Activated T-cell treated with anti-CD3 and anti-CD28 coated beads for 48 hours (primary cell): ENCODE measurements around the gene L2HGDH.
"Not testable (repeated sequence)": the region's sequence is repeated elsewhere in the genome, so short reads cannot be mapped to it uniquely, and the experiment has no call there.

Experiments used
- DNase-seq: peaks from one replicate; pipeline ENCODE4 v3.0.0-alpha.2; 2020; ENCODE audit warnings: low read depth

The L2HGDH gene

DNA sequence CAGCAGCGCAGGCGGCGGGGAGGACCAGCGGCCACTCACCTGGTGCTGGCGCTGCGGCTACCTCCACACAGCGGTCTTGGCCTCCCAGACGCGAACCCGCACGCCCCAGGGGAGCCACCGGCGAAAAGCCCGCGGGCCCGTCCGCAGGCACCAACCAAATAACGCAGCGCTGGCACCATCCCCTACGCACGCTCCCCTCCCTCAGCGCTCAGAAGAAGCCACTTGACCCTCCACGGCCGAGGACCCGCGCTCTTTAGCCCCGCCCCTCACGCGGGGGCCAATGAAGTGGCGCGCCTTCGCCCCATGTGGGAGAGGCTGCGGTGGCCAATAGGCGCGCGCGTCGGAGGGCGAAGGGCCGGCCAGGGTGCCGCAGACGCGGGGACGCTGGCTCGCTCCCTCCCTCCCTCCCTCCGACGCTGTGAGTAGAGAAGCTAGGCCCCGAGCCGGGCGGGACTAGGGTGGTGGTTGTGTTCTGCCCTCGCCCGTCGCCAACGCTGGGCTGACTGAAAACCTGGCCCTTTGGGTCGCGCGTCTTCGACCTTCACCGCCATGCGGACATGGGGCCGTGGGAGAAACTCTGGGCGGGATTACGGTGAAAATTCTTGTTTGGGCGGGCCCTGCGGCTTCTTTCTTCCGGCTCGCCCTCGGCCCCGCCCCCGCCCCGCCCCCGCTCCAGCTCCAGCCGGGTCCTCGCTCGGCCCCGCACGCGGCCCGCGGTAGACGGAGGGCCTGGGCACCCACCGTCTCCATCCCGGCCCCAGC lies at the start of gene L2HGDH, which contains the start of gene DMAC2L:
Gene L2HGDH (minus strand): TSS at position 258 of the 762 bp plus-strand sequence. CDS start 79 bp downstream, at position 179.
Gene DMAC2L (plus strand): TSS at position 353 of the 762 bp plus-strand sequence. CDS start 9,164 bp downstream, outside the sequence.
- DNase-seq = peak; percentile 89

DNA sequence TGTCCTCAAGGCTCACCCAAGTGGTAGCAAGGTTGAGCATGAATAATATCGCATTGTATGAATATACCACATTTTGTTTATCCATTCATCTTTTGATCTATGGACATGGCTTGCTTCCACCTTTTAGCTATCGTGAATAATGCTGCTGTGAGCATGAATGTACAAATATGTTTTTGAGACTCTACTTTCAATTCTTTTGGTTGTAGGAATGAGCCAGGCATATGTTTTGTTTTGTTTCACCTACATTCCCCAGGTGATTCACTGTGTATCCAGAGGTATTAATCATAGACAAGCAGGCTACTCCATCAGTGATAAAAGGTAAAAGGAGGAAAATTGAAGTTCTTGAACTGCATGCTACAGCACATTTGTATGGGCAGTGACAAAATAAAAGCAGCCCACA lies 48.8 kb upstream of the L2HGDH start:
- DNase-seq = no peak

- DNase-seq = no peak
These were observed 48.1 kb upstream of the L2HGDH start for GRCh38 chr14:50360093-50360492.

DNA sequence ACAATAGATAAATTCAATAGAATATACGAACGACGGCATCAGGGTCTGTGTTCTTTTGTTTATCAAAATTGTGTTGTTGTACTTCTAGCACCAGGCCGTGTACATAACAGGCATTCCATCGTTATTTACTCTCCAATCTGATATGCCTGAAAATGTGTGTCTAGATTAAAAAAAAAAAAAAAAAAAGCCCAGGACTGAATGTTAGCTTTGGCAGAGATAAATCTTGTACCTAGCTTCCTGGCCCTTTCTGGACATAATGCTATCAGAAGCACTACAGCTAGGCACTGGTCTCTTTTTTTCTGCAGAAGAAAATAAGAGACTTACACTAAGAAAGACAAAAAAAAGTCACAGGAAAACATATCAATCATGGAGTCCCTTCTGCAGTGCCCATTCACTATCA lies 47.6 kb upstream of the L2HGDH start:
- DNase-seq = no peak

DNA sequence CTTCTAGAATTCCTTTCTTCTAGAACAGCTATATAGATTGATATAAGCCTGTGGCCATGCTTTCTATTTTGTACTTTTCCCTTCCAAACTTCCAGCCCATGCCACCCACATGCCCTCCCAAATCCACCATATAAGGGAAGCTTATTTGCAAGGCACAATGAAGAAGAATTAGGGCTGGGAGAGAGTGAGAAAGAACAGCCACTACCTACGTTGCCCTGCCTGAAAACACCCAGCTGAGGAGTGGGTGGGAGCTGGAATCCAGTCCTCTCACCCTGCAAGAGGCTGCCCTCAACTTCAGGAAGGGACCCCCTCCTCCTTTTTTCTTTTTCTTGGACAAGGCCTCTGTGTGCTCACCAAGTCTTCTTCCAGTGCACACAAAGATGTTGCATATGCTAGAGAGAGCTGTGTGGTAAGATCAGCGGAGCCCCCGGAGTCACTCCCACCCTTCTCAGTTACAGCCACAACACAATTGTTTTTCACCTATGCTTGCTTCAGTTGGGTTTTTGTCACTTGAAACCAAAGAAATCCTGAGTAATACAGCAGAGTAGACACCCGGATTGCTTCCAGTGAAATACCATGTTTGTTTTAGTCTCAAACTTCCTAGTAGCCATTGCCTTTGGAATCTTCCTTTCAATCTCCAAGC lies 45.8 kb upstream of the L2HGDH start:
- no peak for DNase-seq

- DNase-seq = no peak
These were observed 45.1 kb upstream of the L2HGDH start for GRCh38 chr14:50357124-50357523.

GRCh38 chr14:50356283-50356682 lies 44.3 kb upstream of the L2HGDH start:
- not testable (repeated sequence) for DNase-seq

- DNase-seq = no peak
These were observed 43.7 kb upstream of the L2HGDH start for GRCh38 chr14:50355692-50356091.

DNA sequence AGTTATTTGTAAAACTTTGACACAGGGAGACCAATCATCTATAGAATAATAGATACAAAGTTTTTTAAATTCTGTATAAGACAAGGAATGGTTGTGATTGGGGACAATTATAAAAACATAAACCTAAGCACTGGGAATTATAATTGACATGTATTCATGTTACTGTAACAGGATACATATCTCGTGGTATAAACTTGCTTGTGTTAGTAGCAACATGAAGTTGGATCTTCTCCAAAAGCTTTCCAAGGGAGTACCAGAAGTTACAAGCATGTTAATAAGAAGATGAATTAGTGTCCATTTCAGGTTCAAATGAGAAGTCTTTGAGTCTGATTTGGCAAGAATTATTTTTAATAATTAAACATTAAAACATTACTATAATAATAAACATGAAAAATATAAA lies 42.5 kb upstream of the L2HGDH start:
- DNase-seq = no peak

GRCh38 chr14:50353126-50353525 lies 41.1 kb upstream of the L2HGDH start:
- no peak for DNase-seq

- no peak for DNase-seq
These were observed 40.6 kb upstream of the L2HGDH start for GRCh38 chr14:50352584-50352983.

GRCh38 chr14:50350975-50351374 lies 38.9 kb upstream of the L2HGDH start:
- DNase-seq = no peak

- DNase-seq = no peak
These were observed 36.9 kb upstream of the L2HGDH start for GRCh38 chr14:50348933-50349332.

DNA sequence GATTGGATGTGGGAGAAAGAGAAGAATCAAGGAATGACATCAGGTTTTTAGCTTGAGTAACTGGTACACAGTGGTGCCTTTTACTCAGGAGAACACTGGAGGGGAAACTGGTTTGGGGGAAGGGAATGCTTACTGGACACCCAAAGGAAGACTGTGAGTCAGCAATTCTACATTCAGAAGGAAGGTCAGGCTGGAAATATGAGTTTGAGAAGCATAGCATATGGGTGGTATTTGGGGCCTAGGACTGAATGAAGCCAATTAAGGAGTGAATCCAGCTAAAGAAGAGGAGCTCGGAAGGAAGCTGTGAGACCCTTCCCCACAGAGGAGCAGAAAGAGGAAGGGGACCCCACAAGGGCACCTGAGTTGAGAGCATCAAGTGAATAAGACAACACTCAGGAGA lies 35.5 kb upstream of the L2HGDH start:
- no peak for DNase-seq

DNA sequence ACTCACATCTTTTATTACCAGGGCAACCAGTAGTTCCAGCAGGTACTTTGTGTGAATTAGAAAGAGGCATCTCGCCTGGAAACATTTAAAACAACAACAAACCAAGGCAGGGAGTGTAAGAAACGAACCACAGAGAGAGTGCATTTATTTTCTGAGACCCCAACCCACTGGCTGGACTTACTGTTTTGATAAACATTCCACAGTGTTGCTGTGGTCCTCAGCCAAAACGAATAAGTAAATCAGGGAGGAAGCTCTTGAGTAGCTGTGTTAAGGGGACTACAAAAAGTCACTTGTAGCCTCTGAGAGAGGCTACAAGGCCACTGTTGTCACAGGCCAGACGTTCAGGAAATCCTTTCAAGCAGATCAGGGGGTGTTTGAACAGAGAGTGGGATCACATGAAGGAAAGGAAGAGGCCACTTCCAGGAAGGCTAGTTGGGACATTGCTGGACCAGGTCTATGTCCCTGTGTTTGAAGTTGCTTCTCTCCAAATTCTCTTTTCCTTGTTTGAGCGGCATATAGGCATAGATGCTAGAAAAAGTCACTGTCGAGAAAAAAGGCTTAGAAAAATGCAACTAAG lies 33.9 kb upstream of the L2HGDH start:
- DNase-seq = no peak

- no peak for DNase-seq
These were observed 33.0 kb upstream of the L2HGDH start for GRCh38 chr14:50344876-50345563.

- peak; percentile 67 for DNase-seq
These were observed 32.2 kb upstream of the L2HGDH start for GRCh38 chr14:50344116-50344775.

GRCh38 chr14:50343434-50343833 lies 31.4 kb upstream of the L2HGDH start:
- DNase-seq = no peak

DNA sequence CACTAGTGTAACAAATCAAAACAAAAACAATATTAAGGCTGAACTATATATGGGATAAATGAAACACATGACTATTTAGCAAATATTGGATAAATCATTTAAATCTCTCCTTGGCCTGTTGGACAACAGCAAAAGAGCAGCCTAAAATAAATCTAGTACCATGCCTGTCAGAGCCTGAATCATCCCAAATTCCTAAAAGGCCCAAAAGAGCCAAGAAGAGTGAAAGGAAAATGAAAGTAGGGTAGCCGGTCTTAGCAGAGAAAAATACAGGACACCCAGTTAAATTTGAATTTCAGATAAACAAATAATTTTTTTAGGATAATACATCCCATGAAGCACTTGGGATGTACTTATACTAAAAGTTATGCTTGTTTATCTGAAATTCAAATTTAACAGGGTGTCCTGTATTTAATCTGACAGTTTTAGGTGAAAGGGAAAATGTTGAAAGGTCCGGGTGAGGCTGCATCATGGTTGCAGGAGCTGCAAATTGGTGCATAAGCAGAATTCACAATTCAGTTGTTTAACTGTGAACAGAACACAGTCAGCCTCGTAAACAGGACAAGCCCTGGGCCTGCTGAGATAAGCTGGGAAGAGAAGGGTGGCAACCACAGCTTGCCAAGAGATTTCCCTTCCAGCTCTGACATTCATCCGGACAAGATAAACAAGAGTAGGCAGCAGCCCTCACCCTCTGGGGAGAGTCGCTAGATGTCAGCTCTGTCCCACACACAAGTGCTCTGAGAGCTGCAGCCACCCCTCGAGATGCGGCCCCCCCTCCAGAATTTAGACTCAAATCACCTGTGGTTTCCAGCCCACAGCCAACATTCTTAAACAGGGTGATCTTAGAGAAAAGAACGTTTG lies 30.4 kb upstream of the L2HGDH start:
- peak; percentile 18 for DNase-seq

DNA sequence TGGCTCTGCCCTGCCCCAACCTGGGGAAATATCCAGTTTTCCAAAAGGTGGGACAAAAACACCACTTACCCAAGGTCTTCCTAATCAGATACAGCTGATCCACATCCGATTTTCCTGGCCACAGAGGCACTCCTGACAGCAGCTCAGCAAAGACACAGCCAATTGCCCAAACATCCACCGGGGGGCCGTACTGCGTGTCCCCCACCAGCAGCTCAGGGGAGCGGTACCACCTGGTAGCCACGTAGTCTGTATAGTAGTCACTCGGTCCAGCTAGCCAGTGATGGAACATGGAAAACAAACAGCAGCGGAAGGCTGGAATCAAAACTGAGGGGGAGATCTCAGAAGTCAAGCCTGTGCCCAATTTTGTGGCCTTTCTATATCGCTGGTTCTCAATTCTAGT lies 28.9 kb upstream of the L2HGDH start:
- no peak for DNase-seq

- no peak for DNase-seq
These were observed 28.0 kb upstream of the L2HGDH start for GRCh38 chr14:50340045-50340444.
